SJSA1 (cell line): ENCODE data around the gene TES. TPM values are rescaled to one million over a fixed set of nuclear protein-coding genes. Genes with fewer than 3 reads are reported as not detected.

Experiments used
- DNase-seq, 2 experiments: peaks; one replicate each; pipeline ENCODE4 v3.0.0-alpha.2; 2015 to 2020; ENCODE audit warnings: low spot score in 2 of 2, low read depth in 1 of 2
- H3K27ac ChIP-seq: fragments of 250-450 bp; sonication (Bioruptor Pico); 2 replicates; pipeline ENCODE4 v1.5.1; 2020; ENCODE audit warnings: mild to moderate bottlenecking, moderate library complexity
- H3K27me3 ChIP-seq: fragments of 250-450 bp; sonication (Bioruptor Pico); replicated peaks from 2 replicates; pipeline ENCODE4 v1.5.1; 2020; ENCODE audit warnings: mild to moderate bottlenecking, moderate library complexity
- H3K36me3 ChIP-seq: fragments of 250-450 bp; sonication (Bioruptor Pico); 2 replicates; pipeline ENCODE4 v1.5.1; 2020; ENCODE audit warnings: mild to moderate bottlenecking
- H3K4me1 ChIP-seq: fragments of 250-450 bp; sonication (Bioruptor Pico); replicated peaks from 2 replicates; pipeline ENCODE4 v1.6.1; 2021; ENCODE audit warnings: mild to moderate bottlenecking
- H3K4me3 ChIP-seq: fragments of 250-450 bp; sonication (Bioruptor Pico); 2 replicates; pipeline ENCODE4 v1.5.1; 2020; ENCODE audit warnings: mild to moderate bottlenecking
- H3K9me3 ChIP-seq: fragments of 250-450 bp; sonication (Bioruptor Pico); replicated peaks from 2 replicates; pipeline ENCODE4 v1.5.1; 2020; ENCODE audit warnings: mild to moderate bottlenecking
- total RNA-seq: library from RNA; depleted of rRNA; stranded (reverse); fragments of >200 nt; shearing (Covaris generic); gene quantifications from 2 replicates; pipeline ENCODE4 v1.2.3, GENCODE V29; 2014; rRNA removed

TES gene
- total RNA-seq, 1 experiment from 2014 or later = 143 TPM

DNA sequence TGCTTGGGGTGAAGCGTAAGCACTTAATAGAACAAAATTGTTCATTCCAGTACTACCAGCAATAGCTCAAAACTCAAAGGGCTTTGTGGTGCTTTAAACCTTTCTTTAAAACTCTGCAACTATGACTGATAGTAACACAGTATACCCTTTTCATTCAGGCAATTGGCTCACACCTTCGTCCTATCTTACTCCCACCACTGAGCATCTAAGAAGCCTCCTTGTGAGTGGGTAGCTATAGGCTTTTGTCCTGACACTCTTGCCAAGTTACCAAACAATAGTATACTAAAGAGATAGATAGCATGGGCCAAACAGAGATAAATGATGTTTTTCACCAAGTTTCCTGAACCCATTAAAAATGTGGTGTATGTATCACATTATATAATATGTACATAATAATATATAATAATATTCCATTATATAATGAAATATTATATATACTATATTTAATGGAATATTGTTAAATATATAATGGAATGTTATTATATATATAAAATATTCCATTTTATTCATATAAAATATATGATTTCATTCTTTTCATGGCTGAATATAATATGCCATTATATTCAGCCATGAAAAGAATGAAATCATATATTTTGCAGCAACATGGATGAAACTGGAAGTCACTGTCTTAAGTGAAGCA, 96.2 kb downstream of the TES start:
- no peak for DNase-seq
- H3K36me3 ChIP-seq = no peaks in the 10 kb centered on the region
- H3K4me1 ChIP-seq = peaks cover 24% of the 10 kb centered on the region
- no peak overlapping the region for H3K4me3 ChIP-seq
- H3K27me3 ChIP-seq = no peaks in the 10 kb centered on the region
- no peaks in the 10 kb centered on the region for H3K9me3 ChIP-seq
- peak overlapping the region; percentile 60 for H3K27ac ChIP-seq

DNA sequence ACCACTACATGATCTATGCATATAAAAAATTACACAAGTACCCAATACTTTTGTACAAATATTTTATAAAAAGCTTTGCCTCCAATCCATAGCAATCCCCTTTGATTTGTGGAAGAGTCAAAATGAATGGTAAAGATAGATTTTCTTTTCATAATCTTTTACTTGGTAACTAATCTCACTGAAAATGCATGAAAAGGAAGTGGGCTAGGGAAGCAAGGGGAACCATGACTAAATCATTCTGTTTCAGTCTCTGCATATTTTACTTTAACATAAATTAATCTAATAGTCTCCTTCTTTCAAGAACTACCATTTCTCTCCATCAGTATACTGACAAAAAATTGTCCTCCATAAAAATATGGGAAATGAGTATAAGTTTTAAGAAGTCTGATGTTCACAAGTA, 96.9 kb downstream of the TES start:
- no peaks in the 10 kb centered on the region for H3K36me3 ChIP-seq
- no peak overlapping the region for H3K4me3 ChIP-seq
- H3K27me3 ChIP-seq = no peaks in the 10 kb centered on the region
- DNase-seq = no peak
- no peaks in the 10 kb centered on the region for H3K9me3 ChIP-seq
- H3K27ac ChIP-seq = no peak overlapping the region
- H3K4me1 ChIP-seq = peaks cover 30% of the 10 kb centered on the region

Other genes starting within 250 kb of the TES start
- not detected in 2 replicates for gene TFEC, start 179.8 kb upstream of the TES start, total RNA-seq